PC-9 (cell line): ENCODE results near the gene PLEKHA6. TPM values are rescaled to one million over a fixed set of nuclear protein-coding genes. Genes with fewer than 3 reads are reported as not detected.

ENCODE experiments used
- BruUV-seq: library from RNA; stranded (reverse); fragments of 400-500 nt; replicated peaks from 2 replicates; lab custom pipeline; 2021; lab: Mats Ljungman, UMichigan
- CTCF ChIA-PET: fragments of 300-600 bp; sonication (Branson Sonifier 250); formaldehyde crosslinking; loops from one replicate; lab custom pipeline; 2022; ENCODE audit warnings: antibody characterized with exemption; lab: Charles Lee
- POLR2A ChIA-PET: fragments of 300-600 bp; sonication (Branson Sonifier 250); formaldehyde crosslinking; loops from one replicate; lab custom pipeline; 2022; ENCODE audit warnings: antibody characterized with exemption; ENCODE audit not compliant: unreplicated experiment; lab: Charles Lee
- DNase-seq, 2 experiments: peaks; one replicate each; pipeline versions ENCODE4 v3.0.0 to v3.0.0-alpha.2; 2015 to 2022; ENCODE audit warnings: mixed read lengths in 1 of 2
- H2AFZ ChIP-seq: fragments of 200-600 bp; sonication (generic); 2 replicates; pipeline ENCODE4 v1.8.1; 2017; ENCODE audit warnings: antibody characterized with exemption
- H3F3A ChIP-seq: fragments of 200-600 bp; sonication (generic); 2 replicates; pipeline ENCODE4 v1.8.1; 2017; ENCODE audit warnings: antibody characterized with exemption, mild to moderate bottlenecking, low read depth; ENCODE audit not compliant: insufficient read depth
- H3K27ac ChIP-seq: fragments of 200-600 bp; sonication (generic); 2 replicates; pipeline ENCODE4 v1.6.1; 2016; ENCODE audit warnings: mixed run types
- H3K27me3 ChIP-seq: fragments of 200-600 bp; sonication (generic); 2 replicates; pipeline ENCODE4 v1.6.1; 2016; ENCODE audit warnings: low read depth, mixed run types; ENCODE audit not compliant: insufficient read depth
- H3K36me3 ChIP-seq: fragments of 200-600 bp; sonication (generic); 2 replicates; pipeline ENCODE4 v1.6.1; 2016; ENCODE audit warnings: low read depth, mixed run types
- H3K4me1 ChIP-seq: fragments of 200-600 bp; sonication (generic); replicated peaks from 2 replicates; pipeline ENCODE4 v1.6.1; 2016; ENCODE audit warnings: mixed run types; ENCODE audit not compliant: insufficient read depth
- H3K4me2 ChIP-seq: fragments of 200-600 bp; sonication (generic); 2 replicates; pipeline ENCODE4 v1.6.1; 2017; ENCODE audit warnings: mixed run types
- H3K4me3 ChIP-seq: fragments of 200-600 bp; sonication (generic); 2 replicates; pipeline ENCODE4 v1.6.1; 2016; ENCODE audit warnings: mixed run types
- H3K79me2 ChIP-seq: fragments of 200-600 bp; sonication (generic); 2 replicates; pipeline ENCODE4 v1.6.1; 2017; ENCODE audit warnings: low read depth, mixed run types
- H3K9me2 ChIP-seq: fragments of 200-600 bp; sonication (generic); 2 replicates; pipeline ENCODE4 v1.8.1; 2017; ENCODE audit warnings: mild to moderate bottlenecking; ENCODE audit not compliant: insufficient read depth
- H3K9me3 ChIP-seq: fragments of 200-600 bp; sonication (generic); 2 replicates; pipeline ENCODE4 v1.8.1; 2016; ENCODE audit warnings: low read depth; ENCODE audit not compliant: insufficient read depth
- H4K20me1 ChIP-seq: fragments of 200-600 bp; sonication (generic); 2 replicates; pipeline ENCODE4 v1.8.1; 2017; ENCODE audit not compliant: insufficient read depth
- EZH2 ChIP-seq: fragments of 200-600 bp; sonication (generic); IDR thresholded peaks from 2 replicates; pipeline ENCODE4 v1.8.0; 2017; ENCODE audit warnings: antibody characterized with exemption, low read depth
- intact Hi-C: fragments of 100-400 bp; cut with micrococcal nuclease; formaldehyde crosslinking; loops from one replicate; pipeline ENCODE4 v1.10.0; 2022; ENCODE audit not compliant: unreplicated experiment
- total RNA-seq: library from RNA; stranded (reverse); gene quantifications from 2 replicates; pipeline ENCODE4 v1.2.3, GENCODE V29; 2021
- TF ChIP-seq, protein P1 (sequence below): fragments of 200-600 bp; sonication (generic); conservative IDR thresholded peaks from 2 replicates; pipeline ENCODE4 v1.6.1; 2017; ENCODE audit warnings: mixed run types, antibody characterized with exemption, mild to moderate bottlenecking, moderate library complexity

Gene PLEKHA6
- total RNA-seq, 1 experiment from 2014 or later, result 52.0 TPM

DNA sequence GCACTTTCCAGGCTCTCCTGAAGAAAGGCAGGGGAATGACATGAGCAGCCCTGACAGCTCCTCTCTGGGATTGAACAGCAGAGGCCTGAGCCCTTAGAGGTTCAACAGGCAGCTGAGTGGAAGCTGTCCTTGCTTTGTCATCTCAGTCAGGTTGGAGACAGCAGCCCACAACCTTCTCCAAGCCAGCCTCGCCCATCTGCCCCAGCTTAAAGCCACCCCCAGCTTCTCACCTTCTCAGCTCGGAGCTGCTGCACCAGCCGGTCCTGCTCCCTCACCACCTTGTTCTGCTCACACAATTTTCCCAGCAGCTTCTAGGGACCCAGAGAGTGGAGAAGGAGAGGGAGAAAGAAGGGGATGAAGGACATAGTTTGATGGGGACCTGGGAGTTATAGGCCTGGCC, 110.8 kb downstream of the PLEKHA6 start:
- no peak for TF ChIP-seq EZH2
- TF ChIP-seq, protein P1, sequence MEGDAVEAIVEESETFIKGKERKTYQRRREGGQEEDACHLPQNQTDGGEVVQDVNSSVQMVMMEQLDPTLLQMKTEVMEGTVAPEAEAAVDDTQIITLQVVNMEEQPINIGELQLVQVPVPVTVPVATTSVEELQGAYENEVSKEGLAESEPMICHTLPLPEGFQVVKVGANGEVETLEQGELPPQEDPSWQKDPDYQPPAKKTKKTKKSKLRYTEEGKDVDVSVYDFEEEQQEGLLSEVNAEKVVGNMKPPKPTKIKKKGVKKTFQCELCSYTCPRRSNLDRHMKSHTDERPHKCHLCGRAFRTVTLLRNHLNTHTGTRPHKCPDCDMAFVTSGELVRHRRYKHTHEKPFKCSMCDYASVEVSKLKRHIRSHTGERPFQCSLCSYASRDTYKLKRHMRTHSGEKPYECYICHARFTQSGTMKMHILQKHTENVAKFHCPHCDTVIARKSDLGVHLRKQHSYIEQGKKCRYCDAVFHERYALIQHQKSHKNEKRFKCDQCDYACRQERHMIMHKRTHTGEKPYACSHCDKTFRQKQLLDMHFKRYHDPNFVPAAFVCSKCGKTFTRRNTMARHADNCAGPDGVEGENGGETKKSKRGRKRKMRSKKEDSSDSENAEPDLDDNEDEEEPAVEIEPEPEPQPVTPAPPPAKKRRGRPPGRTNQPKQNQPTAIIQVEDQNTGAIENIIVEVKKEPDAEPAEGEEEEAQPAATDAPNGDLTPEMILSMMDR, result no peak
- no peaks in the 10 kb centered on the region for H3K9me3 ChIP-seq
- no peaks in the 10 kb centered on the region for H3K9me2 ChIP-seq
- H3K79me2 ChIP-seq, result no peaks in the 10 kb centered on the region
- H3K4me1 ChIP-seq, result peaks cover 8% of the 10 kb centered on the region
- no peaks in the 10 kb centered on the region for H3K27me3 ChIP-seq
- no peaks in the 10 kb centered on the region for H4K20me1 ChIP-seq
- H3K27ac ChIP-seq, result no peak overlapping the region
- H3K36me3 ChIP-seq, result peaks cover 9% of the 10 kb centered on the region
- H3K4me2 ChIP-seq, result no peak overlapping the region
- DNase-seq, result no peak
- intact Hi-C loops, result no loop called here
- no peak overlapping the region for H3K4me3 ChIP-seq
- POLR2A ChIA-PET, result no interaction called here
- BruUV-seq, result no TSS peak
- CTCF ChIA-PET, result no interaction called here
- no peak overlapping the region for H2AFZ ChIP-seq
- H3F3A ChIP-seq, result peaks cover 4% of the 10 kb centered on the region; the same call in 1 of the 2 replicates

DNA sequence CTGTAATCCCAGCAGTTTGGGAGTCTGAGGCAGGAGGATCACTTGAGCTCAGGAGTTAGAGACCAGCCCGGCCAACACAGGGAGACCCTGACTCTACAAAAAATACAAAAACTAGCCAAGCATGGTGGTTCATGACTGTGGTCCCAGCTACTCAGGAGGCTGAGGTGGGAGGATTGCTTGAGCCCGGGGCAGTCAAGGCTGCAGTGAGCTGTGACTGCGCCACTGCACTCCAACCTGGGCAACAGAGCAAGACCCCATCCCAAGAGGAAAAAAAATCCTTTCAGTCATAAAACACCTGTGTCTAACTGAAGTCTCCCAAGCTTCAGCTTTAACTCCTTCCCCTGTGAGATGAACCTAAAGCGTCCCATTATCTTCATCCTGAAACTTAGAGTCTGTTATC, 112.9 kb downstream of the PLEKHA6 start:
- no peak overlapping the region for H3K27ac ChIP-seq
- DNase-seq, result no peak
- no peak overlapping the region for H3K4me2 ChIP-seq
- H3K27me3 ChIP-seq, result no peaks in the 10 kb centered on the region
- H3K4me3 ChIP-seq, result no peak overlapping the region
- H3K9me3 ChIP-seq, result no peaks in the 10 kb centered on the region
- intact Hi-C loops, result no loop called here
- TSS peak; percentile 9 for BruUV-seq
- ChIA-PET POLR2A (no interaction called here), CTCF (no interaction called here)
- H4K20me1 ChIP-seq, result no peaks in the 10 kb centered on the region
- H3K79me2 ChIP-seq, result no peaks in the 10 kb centered on the region
- no peaks in the 10 kb centered on the region for H3K4me1 ChIP-seq
- no peaks in the 10 kb centered on the region for H3K9me2 ChIP-seq
- TF ChIP-seq, protein P1, result no peak
- no peak for TF ChIP-seq EZH2
- peaks cover 9% of the 10 kb centered on the region for H3K36me3 ChIP-seq
- no peak overlapping the region for H2AFZ ChIP-seq
- H3F3A ChIP-seq, result no peaks in the 10 kb centered on the region

DNA sequence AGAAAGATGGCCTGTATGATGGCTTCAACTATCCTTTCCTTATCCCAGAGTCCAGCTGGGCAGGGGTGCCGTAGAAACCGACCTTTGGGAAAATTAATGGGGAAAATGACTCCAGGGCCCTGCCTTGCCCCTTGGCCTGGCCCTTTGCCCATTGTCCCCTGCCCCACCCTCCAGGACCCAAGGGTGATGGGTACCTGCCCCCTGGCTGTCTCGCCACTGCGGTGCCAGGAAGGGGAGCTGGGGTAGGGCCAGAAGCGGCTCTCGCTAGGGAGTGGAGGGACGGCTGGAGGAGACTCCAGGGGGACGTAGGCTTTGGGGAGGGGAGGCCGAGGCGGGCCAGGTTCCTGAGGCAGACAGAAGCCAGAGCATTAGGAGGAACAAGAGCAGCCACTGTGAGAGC, 116.8 kb downstream of the PLEKHA6 start:
- H3K9me3 ChIP-seq, result no peaks in the 10 kb centered on the region
- no peaks in the 10 kb centered on the region for H4K20me1 ChIP-seq
- H2AFZ ChIP-seq, result no peak overlapping the region
- POLR2A ChIA-PET, result no interaction called here
- no peaks in the 10 kb centered on the region for H3K27me3 ChIP-seq
- H3K4me3 ChIP-seq, result no peak overlapping the region
- no peaks in the 10 kb centered on the region for H3F3A ChIP-seq
- TF ChIP-seq, protein P1, result no peak
- TF ChIP-seq EZH2, result no peak
- no peaks in the 10 kb centered on the region for H3K79me2 ChIP-seq
- H3K4me2 ChIP-seq, result no peak overlapping the region
- no peaks in the 10 kb centered on the region for H3K9me2 ChIP-seq
- CTCF ChIA-PET, result no interaction called here
- H3K36me3 ChIP-seq, result peaks cover 25% of the 10 kb centered on the region
- BruUV-seq, result no TSS peak
- DNase-seq, result no peak
- no peak overlapping the region for H3K27ac ChIP-seq
- no peaks in the 10 kb centered on the region for H3K4me1 ChIP-seq
- intact Hi-C loops, result no loop called here
